ENCODE data around the gene C9orf40.

GRCh38 chr9:74952201-74953151 lies at the start of gene C9orf40:
- TF ChIP-seq CTCF (optimal IDR thresholded peaks at IDR 0.05 in 1 of 3, IDR thresholded peaks at IDR 0.05 in 1 of 3, conservative IDR thresholded peaks at IDR 0.05 in 1 of 3; ENCODE audit: extremely low read depth in 1 of 3, insufficient read depth in 2 of 3, low read length in 3 of 3) (peak; percentile 41 to 91 (median 83)), EZH2 (IDR thresholded peaks at IDR 0.05; ENCODE audit: low read length) (no peak)

Data from keratinocyte (primary cell).